ENCODE data around the gene CD200R1. TPM values are rescaled to one million over a fixed set of nuclear protein-coding genes. Genes with fewer than 3 reads are reported as not detected.

Gene CD200R1
- 1 to 10 TPM; 2.6 to 3.2 TPM for total RNA-seq

GRCh38 chr3:112974894-112975293, at the start of gene CD200R1:
CD200R1 (minus strand) TSS chr3:112975103; CDS start chr3:112974857, 246 bp downstream.
- DNase-seq (ENCODE audit: low spot score): no peak
- no peak within 1 kb of the TSS for H3K27ac ChIP-seq
- ATAC-seq (ENCODE audit: insufficient number of reproducible peaks, low FRiP score, low read depth): no peak

GRCh38 chr3:113021471-113021870, 46.6 kb upstream of the CD200R1 start:
- ATAC-seq (ENCODE audit: insufficient number of reproducible peaks, low FRiP score, low read depth) (no peak), DNase-seq (ENCODE audit: low spot score) (no peak)
- no peak overlapping the region for H3K27ac ChIP-seq
- peaks cover 11 to 20% of the 10 kb centered on the region in 2 donors for H3K4me1 ChIP-seq (ENCODE audit: control insufficient read depth in 1 of 2, low read depth in 2 of 2)
- H3K27me3 ChIP-seq (replicated peaks; ENCODE audit: insufficient read depth): no peaks in the 10 kb centered on the region
- H3K36me3 ChIP-seq: no peaks in the 10 kb centered on the region
- no peak overlapping the region for H3K4me3 ChIP-seq
- H3K9me3 ChIP-seq: no peaks in the 10 kb centered on the region
- no peak for TF ChIP-seq CTCF (IDR thresholded peaks at IDR 0.05)

More at GRCh38 chr3:112974894-112975293, at the start of gene CD200R1:
- H3K27me3 ChIP-seq (replicated peaks; ENCODE audit: insufficient read depth): no peaks in the 10 kb centered on the region
- peak within 1 kb of the TSS; percentile 39 for H3K4me3 ChIP-seq
- H3K4me1 ChIP-seq (ENCODE audit: control insufficient read depth in 1 of 2, low read depth in 2 of 2): no peaks in the 10 kb centered on the region
- H3K9me3 ChIP-seq: no peaks in the 10 kb centered on the region
- no peak for TF ChIP-seq CTCF (IDR thresholded peaks at IDR 0.05)
- no peaks in the 10 kb centered on the region for H3K36me3 ChIP-seq

- no peak for TF ChIP-seq CTCF (IDR thresholded peaks at IDR 0.05)
- ATAC-seq (ENCODE audit: insufficient number of reproducible peaks, low FRiP score, low read depth): peak; percentile 91
- peaks cover 11 to 20% of the 10 kb centered on the region in 2 donors for H3K4me1 ChIP-seq (ENCODE audit: control insufficient read depth in 1 of 2, low read depth in 2 of 2)
- H3K9me3 ChIP-seq: no peaks in the 10 kb centered on the region
- peak overlapping the region; percentile 83 for H3K4me3 ChIP-seq
- peak overlapping the region; percentile 90 to 94 for H3K27ac ChIP-seq
- no peaks in the 10 kb centered on the region for H3K27me3 ChIP-seq (replicated peaks; ENCODE audit: insufficient read depth)
- H3K36me3 ChIP-seq: no peaks in the 10 kb centered on the region
- DNase-seq (ENCODE audit: low spot score): peak; percentile 74
Measured at GRCh38 chr3:113019182-113020137, 44.6 kb upstream of the CD200R1 start.

- no peaks in the 10 kb centered on the region for H3K9me3 ChIP-seq
- no peak for TF ChIP-seq CTCF (IDR thresholded peaks at IDR 0.05)
- H3K36me3 ChIP-seq: no peaks in the 10 kb centered on the region
- H3K4me1 ChIP-seq (ENCODE audit: control insufficient read depth in 1 of 2, low read depth in 2 of 2): peaks cover 11 to 20% of the 10 kb centered on the region in 2 donors
- peak; percentile 2 for ATAC-seq (ENCODE audit: insufficient number of reproducible peaks, low FRiP score, low read depth)
- H3K27me3 ChIP-seq (replicated peaks; ENCODE audit: insufficient read depth): no peaks in the 10 kb centered on the region
- H3K27ac ChIP-seq: peak overlapping the region; percentile 90 to 94
- no peak for DNase-seq (ENCODE audit: low spot score)
- peak overlapping the region; percentile 83 for H3K4me3 ChIP-seq
Measured at GRCh38 chr3:113018536-113019181, 43.8 kb upstream of the CD200R1 start.

- H3K36me3 ChIP-seq: no peaks in the 10 kb centered on the region
- peaks cover 10% of the 10 kb centered on the region in 2 donors for H3K4me1 ChIP-seq (ENCODE audit: control insufficient read depth in 1 of 2, low read depth in 2 of 2)
- no peak for DNase-seq (ENCODE audit: low spot score)
- H3K27me3 ChIP-seq (replicated peaks; ENCODE audit: insufficient read depth): no peaks in the 10 kb centered on the region
- H3K27ac ChIP-seq: no peak overlapping the region
- no peaks in the 10 kb centered on the region for H3K9me3 ChIP-seq
- ATAC-seq (ENCODE audit: insufficient number of reproducible peaks, low FRiP score, low read depth): no peak
- no peak for TF ChIP-seq CTCF (IDR thresholded peaks at IDR 0.05)
- H3K4me3 ChIP-seq: no peak overlapping the region
Measured at GRCh38 chr3:113013593-113013992, 38.7 kb upstream of the CD200R1 start.

Measured in thoracic aorta (tissue), 2 donors.